Endothelial cell of umbilical vein (primary cell): ENCODE data around the gene ABCA2. TPM values are rescaled to one million over a fixed set of nuclear protein-coding genes. Genes with fewer than 3 reads are reported as not detected.

ENCODE experiments used
- BruUV-seq: library from RNA; stranded (reverse); fragments of 400-500 nt; replicated peaks from 2 replicates; lab custom pipeline; 2021; lab: Mats Ljungman, UMichigan
- CTCF ChIA-PET: fragments of 300-600, 350-600 bp; sonication (Branson Sonifier 250); formaldehyde crosslinking; loops from one replicate; lab custom pipeline; 2021; ENCODE audit warnings: antibody characterized with exemption, inconsistent platforms; lab: Charles Lee
- POLR2A ChIA-PET: fragments of 300-600, 350-600 bp; sonication (Branson Sonifier 250); formaldehyde crosslinking; loops from one replicate; lab custom pipeline; 2021; ENCODE audit warnings: antibody characterized with exemption, inconsistent platforms; lab: Charles Lee
- DNase-seq: peaks from one replicate; pipeline ENCODE4 v3.0.0-alpha.2; 2011; ENCODE audit warnings: low read depth, low spot score
- FAIRE-seq: peaks from 2 replicates; lab custom pipeline; 2011; peaks lifted over from hg19 to GRCh38; lab: Jason Lieb, UNC
- H2AFZ ChIP-seq: 2 replicates; pipeline ENCODE4 v1.6.0; 2012; ENCODE audit warnings: low read depth, low read length, control low read depth, inconsistent platforms
- H3K27ac ChIP-seq: 2 replicates; pipeline ENCODE4 v1.5.1; 2011; ENCODE audit warnings: low read depth, mild to moderate bottlenecking, control low read depth, low read length, moderate library complexity; ENCODE audit not compliant: insufficient read depth
- H3K27me3 ChIP-seq, 2 experiments: 2 replicates each; pipeline versions ENCODE4 v1.6.0 to v1.6.1; 2011; ENCODE audit warnings: low read length in 2 of 2, mixed read lengths in 1 of 2; ENCODE audit not compliant: control insufficient read depth in 2 of 2, insufficient read depth in 2 of 2
- H3K36me3 ChIP-seq, 2 experiments: 2 replicates in 1 of 2; 3 replicates in 1 of 2; pipeline ENCODE4 v1.5.1; 2011; ENCODE audit warnings: low read length in 2 of 2, mild to moderate bottlenecking in 1 of 2, moderate library complexity in 1 of 2; ENCODE audit not compliant: control insufficient read depth in 2 of 2, insufficient read depth in 2 of 2; ENCODE audit errors: extremely low read depth in 1 of 2
- H3K4me1 ChIP-seq: 3 replicates; pipeline ENCODE4 v1.5.1; 2011; ENCODE audit warnings: mild to moderate bottlenecking, low read length; ENCODE audit not compliant: control insufficient read depth, insufficient read depth; ENCODE audit errors: extremely low read depth
- H3K4me2 ChIP-seq: 2 replicates; pipeline ENCODE4 v1.6.1; 2011; ENCODE audit warnings: low read length, control low read depth, mixed read lengths; ENCODE audit not compliant: insufficient read depth
- H3K4me3 ChIP-seq, 3 experiments: fragments of 200-600 bp in 1 of 3; sonication (generic), shearing (Covaris generic) in 1 of 3; replicated peaks in 1 of 3; 2 replicates each; pipeline ENCODE4 v1.5.1; 2011 to 2016; ENCODE audit warnings: control low read depth in 3 of 3, low read length in 3 of 3, mild to moderate bottlenecking in 2 of 3, inconsistent platforms in 1 of 3, low read depth in 1 of 3, moderate library complexity in 1 of 3; ENCODE audit not compliant: insufficient read depth in 1 of 3
- H3K79me2 ChIP-seq: 2 replicates; pipeline ENCODE4 v1.6.0; 2012; ENCODE audit warnings: low read length, inconsistent platforms; ENCODE audit not compliant: control insufficient read depth, insufficient read depth
- H3K9ac ChIP-seq: replicated peaks from 2 replicates; pipeline ENCODE3; 2011; ENCODE audit warnings: low read length, control low read depth; ENCODE audit not compliant: insufficient read depth; ENCODE audit errors: extremely low read depth
- H3K9me1 ChIP-seq: replicated peaks from 3 replicates; pipeline ENCODE4 v1.6.0; 2011; ENCODE audit warnings: mild to moderate bottlenecking, low read length; ENCODE audit not compliant: control insufficient read depth, insufficient read depth; ENCODE audit errors: extremely low read depth
- H3K9me3 ChIP-seq: replicated peaks from 2 replicates; pipeline ENCODE4 v1.5.1; 2012; ENCODE audit warnings: low read length, inconsistent platforms; ENCODE audit not compliant: control insufficient read depth, insufficient read depth
- H4K20me1 ChIP-seq: replicated peaks from 2 replicates; pipeline ENCODE3; 2011; ENCODE audit warnings: mild to moderate bottlenecking, low read length; ENCODE audit not compliant: control insufficient read depth, insufficient read depth; ENCODE audit errors: extremely low read depth
- CTCF ChIP-seq, 2 donors: IDR thresholded peaks; 1 replicate in 1 of 2; 2 replicates in 1 of 2; pipeline ENCODE4 v1.5.1; 2011; ENCODE audit warnings: low read length in 2 of 2, mild to moderate bottlenecking in 2 of 2, moderate library complexity in 2 of 2, control low read depth in 1 of 2, inconsistent platforms in 1 of 2, low read depth in 1 of 2; ENCODE audit not compliant: insufficient read depth in 1 of 2; ENCODE audit errors: extremely low read depth in 1 of 2
- MYC ChIP-seq: IDR thresholded peaks from one replicate; pipeline ENCODE4 v1.6.1; 2011; ENCODE audit warnings: mild to moderate bottlenecking, low read depth, low read length
- dilution Hi-C: fragments of 300-500 bp; cut with MboI; formaldehyde crosslinking; loops from one replicate; pipeline ENCODE4 v1.15.0; 2019; ENCODE audit warnings: low sequenced_read_pairs; ENCODE audit not compliant: extremely low pct_ligation_motif_present
- intact Hi-C: fragments of 100-400 bp; cut with micrococcal nuclease; formaldehyde crosslinking; loops from one replicate; pipeline ENCODE4 v1.10.0; 2022
- polyA plus RNA-seq, 4 experiments: library from polyadenylated mRNA; depleted of rRNA in 3 of 4; stranded (reverse) in 3 of 4; unstranded in 1 of 4; fragments of >200 nt; gene quantifications; 2 replicates each; pipeline versions ENCODE4 v1.2.1 to v1.2.3, GENCODE V29; 2011 to 2012; ENCODE audit warnings: missing spikeins in 1 of 4
- total RNA-seq: library from RNA; stranded (reverse); gene quantifications from 2 replicates; pipeline ENCODE4 v1.2.3, GENCODE V29; 2021

ABCA2 gene
- total and polyA plus RNA-seq, 2 donors (not counting 3 experiments of a cell fraction or from before 2014, with no cell fraction given), result 20.0 to 29.1 TPM

GRCh38 chr9:137028263-137029057 lies 423 bp upstream of the ABCA2 start:
- BruUV-seq, result no TSS peak
- peak overlapping the region; percentile 72 for H2AFZ ChIP-seq
- intact Hi-C loops, result loop anchor here (1.0 to 2.0 kb wide), 4 partner anchors 16 to 58 kb away; partner anchors contain the start of gene MAN1B1

More at GRCh38 chr9:137028263-137029057, 423 bp upstream of the ABCA2 start:
- peak; percentile 19 for DNase-seq
- no peaks in the 10 kb centered on the region for H3K27me3 ChIP-seq
- dilution Hi-C loops, result no loop called here
- H3K27ac ChIP-seq, result no peak overlapping the region
- no peaks in the 10 kb centered on the region for H3K79me2 ChIP-seq
- H3K36me3 ChIP-seq, result no peaks in the 10 kb centered on the region
- H3K9me1 ChIP-seq, result no peaks in the 10 kb centered on the region
- no peaks in the 10 kb centered on the region for H4K20me1 ChIP-seq
- no peaks in the 10 kb centered on the region for H3K9me3 ChIP-seq
- POLR2A ChIA-PET, result no interaction called here
- no peak for FAIRE-seq
- peak overlapping the region; percentile 24 to 43 (median 34) for H3K4me3 ChIP-seq
- H3K9ac ChIP-seq, result no peak overlapping the region
- peaks cover 12% of the 10 kb centered on the region for H3K4me1 ChIP-seq
- CTCF ChIA-PET, result interaction anchor here (0.7 to 4.5 kb wide), 52 partner anchors 8 to 270 kb away, joined by 3 to 34 read pairs (median 6); partner anchors contain the start of genes ANAPC2, CLIC3, FBXW5 and NPDC1
- TF ChIP-seq MYC (no peak), CTCF (IDR thresholded peaks at IDR 0.05; ENCODE audit: extremely low read depth in 1 of 2, insufficient read depth in 1 of 2, low read depth in 1 of 2, low read length in 2 of 2) (peak in 1 of 2 donors; percentile 60)
- peak overlapping the region; percentile 76 for H3K4me2 ChIP-seq
